ENCODE results near the gene STARD6. TPM values are rescaled to one million over a fixed set of nuclear protein-coding genes. Genes with fewer than 3 reads are reported as not detected.

Gene STARD6
- total RNA-seq, 1 experiment from 2014 or later, result not detected

GRCh38 chr18:54296062-54296461, 61.6 kb downstream of the STARD6 start:
- H3K27me3 Mint-ChIP-seq (ENCODE audit: low read depth), result no peaks in the 10 kb centered on the region
- Histone ChIP-seq H4K20me1 (ENCODE audit: control insufficient read depth, insufficient read depth, insufficient read length) (no peaks in the 10 kb centered on the region), H3K4me1 (ENCODE audit: insufficient read depth, low read length) (no peaks in the 10 kb centered on the region), H2BK15ac (ENCODE audit: low read depth, low read length) (no peak overlapping the region), H3K27ac (ENCODE audit: insufficient read length, low read depth, low read length) (no peak overlapping the region), H3K9ac (ENCODE audit: extremely low read depth, insufficient read length, low read length) (no peak overlapping the region), H3K23ac (ENCODE audit: insufficient read length, low read depth, low read length) (no peak overlapping the region), H3K27me3 (ENCODE audit: insufficient read depth, low read length) (no peaks in the 10 kb centered on the region), H2BK120ac (ENCODE audit: low read depth, low read length, poor library complexity, severe bottlenecking) (no peak overlapping the region), H2BK5ac (ENCODE audit: insufficient read length, low read length) (no peak overlapping the region), H3T11ph (ENCODE audit: low read length) (no peak overlapping the region), H3K79me2 (ENCODE audit: insufficient read depth, low read length) (no peaks in the 10 kb centered on the region), H2BK12ac (ENCODE audit: insufficient read length, low read depth, low read length) (no peak overlapping the region), H3K4ac (ENCODE audit: low read depth, low read length) (no peak overlapping the region), H2AK5ac (ENCODE audit: insufficient read length, low read length) (no peak overlapping the region), H3K9me3 (ENCODE audit: control insufficient read depth, low read depth, low read length) (no peaks in the 10 kb centered on the region), H2AFZ (ENCODE audit: low read length) (no peak overlapping the region), H4K8ac (replicated peaks; ENCODE audit: insufficient read length, low read depth, low read length) (no peak overlapping the region), H3K14ac (ENCODE audit: insufficient read depth, low read length) (no peak overlapping the region), H3K56ac (ENCODE audit: insufficient read length, low read depth, low read length) (no peak overlapping the region), H4K5ac (ENCODE audit: insufficient read length, low read depth, low read length) (no peak overlapping the region), H3K18ac (ENCODE audit: insufficient read length, low read depth, low read length) (no peak overlapping the region), H4K91ac (ENCODE audit: insufficient read length, low read depth, low read length) (no peak overlapping the region), H3K23me2 (ENCODE audit: insufficient read length, low read depth, low read length, poor library complexity, severe bottlenecking) (no peaks in the 10 kb centered on the region), H3K4me2 (ENCODE audit: insufficient read depth, insufficient read length, low read length) (no peak overlapping the region), H3K79me1 (ENCODE audit: insufficient read depth, low read depth, low read length, poor library complexity, severe bottlenecking) (no peaks in the 10 kb centered on the region), H2BK20ac (ENCODE audit: low read depth, low read length, poor library complexity, severe bottlenecking) (no peak overlapping the region)
- no peak overlapping the region for H3K4me3 Mint-ChIP-seq
- peaks cover 9 to 57% (median 33%) of the 10 kb centered on the region in 3 experiments; a peak in 5 of 7 replicates for H3K36me3 Mint-ChIP-seq (ENCODE audit: insufficient read depth in 1 of 3, low read depth in 3 of 3)
- H3K9me3 Mint-ChIP-seq, result peaks cover 13 to 15% of the 10 kb centered on the region in 2 experiments; a peak in 4 of 5 replicates
- H3K27ac Mint-ChIP-seq, result no peak overlapping the region
- TF ChIP-seq CTCF (conservative IDR thresholded peaks at IDR 0.05), result no peak
- no peak for DNase-seq
- no peaks in the 10 kb centered on the region for H3K4me1 Mint-ChIP-seq
- no CpG with 5 or more reads among the region's 2 CpGs for WGBS (ENCODE audit: extremely low coverage, insufficient read length, low lambda C conversion rate)

Measured in H9 (cell line).